NCI-H82 treated with DMSO at 0.1 percent for 48 hours (cell line): Measurements from ENCODE around the gene KIR3DL2.
"Not testable (repeated sequence)": the region's sequence is repeated elsewhere in the genome, so short reads cannot be mapped to it uniquely, and the experiment has no call there.

ENCODE experiments used
- DNase-seq: peaks from one replicate; lab custom pipeline; 2025; ENCODE audit not compliant: unreplicated experiment; lab: John Stamatoyannopoulos, UW

The KIR3DL2 gene

DNA sequence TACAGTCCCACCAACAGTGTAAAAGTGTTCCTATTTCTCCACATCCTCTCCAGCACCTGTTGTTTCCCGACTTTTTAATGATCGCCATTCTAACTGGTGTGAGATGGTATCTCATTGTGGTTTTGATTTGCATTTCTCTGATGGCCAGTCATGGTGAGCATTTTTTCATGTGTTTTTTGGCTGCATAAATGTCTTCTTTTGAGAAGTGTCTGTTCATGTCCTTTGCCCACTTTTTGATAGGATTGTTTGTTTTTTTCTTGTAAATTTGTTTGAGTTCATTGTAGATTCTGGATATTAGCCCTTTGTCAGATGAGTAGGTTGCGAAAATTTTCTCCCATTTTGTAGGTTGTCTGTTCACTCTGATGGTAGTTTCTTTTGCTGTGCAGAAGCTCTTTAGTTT lies 13.2 kb downstream of the KIR3DL2 start:
- DNase-seq: not testable (repeated sequence)

DNA sequence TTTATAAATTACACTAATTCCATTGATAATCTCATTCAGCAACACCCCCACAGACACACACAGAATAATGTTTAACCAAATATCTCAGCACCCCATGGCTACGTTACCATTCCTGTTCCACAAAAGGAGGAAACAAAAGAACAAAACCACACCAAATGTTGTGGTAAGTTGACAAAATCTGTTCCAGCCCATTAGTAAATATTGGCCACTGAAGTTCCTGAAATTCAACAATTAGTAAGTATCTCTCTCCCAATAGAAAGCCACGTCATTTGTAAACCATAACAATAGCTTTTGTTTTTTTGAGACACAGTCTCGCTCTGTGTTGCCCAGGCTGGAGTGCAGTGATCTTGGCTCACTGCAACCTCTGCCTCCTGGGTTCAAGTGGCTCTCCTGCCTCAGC lies 21.5 kb downstream of the KIR3DL2 start:
- no peak for DNase-seq

DNA sequence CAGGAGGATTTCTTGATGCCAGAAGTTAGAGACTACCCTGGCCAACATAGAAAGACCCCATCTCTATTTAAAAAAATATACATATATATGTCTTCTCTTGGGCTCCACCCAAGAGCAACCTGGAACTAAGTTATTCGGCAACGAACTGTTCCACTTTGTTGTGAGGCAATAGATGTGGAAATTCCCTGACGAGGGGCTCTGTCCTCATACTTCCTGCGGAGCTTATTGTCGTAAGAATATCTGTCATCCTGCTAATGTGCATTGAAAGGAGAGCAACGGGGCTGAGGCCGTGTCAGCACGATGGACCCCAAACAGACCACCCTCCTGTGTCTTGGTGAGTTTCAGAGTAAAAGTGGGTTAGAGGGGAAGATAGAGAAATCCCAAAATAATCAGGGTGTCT lies 23.7 kb downstream of the KIR3DL2 start, which contains the start of gene FCAR:
Gene FCAR (plus strand): TSS at position 246 of the 400 bp plus-strand sequence. CDS start 55 bp downstream, at position 301.
- no peak for DNase-seq

DNA sequence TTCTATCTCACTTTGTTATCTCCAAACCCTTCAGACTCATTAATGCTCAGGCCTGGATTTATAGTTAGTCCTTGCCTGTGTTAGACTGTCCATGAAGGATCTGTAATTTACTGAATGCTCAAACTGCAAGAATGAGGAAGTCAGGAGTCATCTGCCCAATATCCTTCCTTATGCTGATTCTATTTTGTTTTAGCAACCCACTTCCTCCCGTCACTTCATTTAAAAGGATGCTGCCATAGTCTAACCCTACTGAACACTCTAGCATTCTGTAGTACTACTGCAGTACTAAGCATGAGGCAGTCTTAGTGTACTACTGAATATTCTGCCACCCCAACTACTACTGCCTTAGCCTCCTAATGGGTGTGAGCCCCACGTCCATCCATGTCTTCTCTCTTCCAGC lies 25.3 kb downstream of the KIR3DL2 start:
- DNase-seq: no peak

DNA sequence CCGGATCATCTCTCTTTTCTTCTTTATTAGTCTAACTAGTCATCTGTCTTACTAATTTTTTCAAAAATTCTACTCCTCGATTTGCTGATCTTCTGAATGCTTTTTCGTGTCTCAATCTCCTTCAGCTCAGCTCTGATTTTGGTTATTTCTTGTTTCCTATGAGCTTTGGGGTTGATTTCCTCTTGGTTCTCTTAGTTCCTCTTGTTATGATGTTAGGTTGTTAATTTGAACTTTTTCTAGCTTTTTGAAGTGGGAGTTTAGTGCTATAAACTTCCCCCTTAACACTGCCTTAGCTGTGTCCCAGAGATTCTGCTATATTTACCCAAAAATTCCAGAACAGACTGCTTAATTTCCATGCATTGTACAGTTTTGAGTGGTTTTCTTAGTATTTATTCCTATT lies 27.2 kb downstream of the KIR3DL2 start:
- no peak for DNase-seq

DNA sequence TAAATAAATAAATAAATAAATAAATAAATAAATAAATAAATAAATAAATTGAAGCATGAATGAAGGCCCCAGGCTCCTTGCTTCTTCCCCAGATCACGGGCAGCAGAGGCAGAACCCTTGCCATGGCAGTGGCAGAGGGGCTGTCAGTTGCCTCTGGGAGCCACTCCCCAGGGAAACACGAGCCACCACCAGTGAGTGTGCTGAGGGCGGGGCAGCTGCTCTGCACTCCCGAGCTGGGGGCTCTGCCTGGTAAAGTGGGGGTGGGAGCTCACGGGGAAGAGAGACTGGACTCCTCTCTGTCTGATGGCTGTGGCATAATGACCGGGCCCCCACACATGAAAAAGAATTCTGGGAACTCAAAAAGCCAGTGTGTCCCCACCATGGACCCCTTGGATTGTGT lies 31.6 kb downstream of the KIR3DL2 start:
- DNase-seq: no peak

DNA sequence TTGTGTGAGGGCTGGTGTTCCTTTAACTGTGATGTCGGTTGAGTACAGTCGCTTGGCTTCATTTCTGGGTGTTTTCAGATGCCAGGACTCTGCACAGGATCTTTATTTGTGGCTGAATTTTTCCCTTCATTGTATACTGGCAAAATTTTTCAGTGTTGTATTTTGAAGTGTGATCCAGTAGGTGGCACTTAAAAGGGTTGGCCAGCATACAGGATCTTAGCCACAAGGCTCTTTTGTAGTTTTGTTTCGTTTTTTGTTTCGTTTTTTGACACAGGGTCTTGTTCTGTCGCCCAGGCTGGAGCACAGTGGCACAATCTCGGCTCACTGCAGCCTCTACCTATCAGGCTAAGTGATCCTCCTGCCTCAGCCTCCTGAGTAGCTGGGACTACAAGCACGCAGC lies 32.5 kb downstream of the KIR3DL2 start:
- no peak for DNase-seq

DNA sequence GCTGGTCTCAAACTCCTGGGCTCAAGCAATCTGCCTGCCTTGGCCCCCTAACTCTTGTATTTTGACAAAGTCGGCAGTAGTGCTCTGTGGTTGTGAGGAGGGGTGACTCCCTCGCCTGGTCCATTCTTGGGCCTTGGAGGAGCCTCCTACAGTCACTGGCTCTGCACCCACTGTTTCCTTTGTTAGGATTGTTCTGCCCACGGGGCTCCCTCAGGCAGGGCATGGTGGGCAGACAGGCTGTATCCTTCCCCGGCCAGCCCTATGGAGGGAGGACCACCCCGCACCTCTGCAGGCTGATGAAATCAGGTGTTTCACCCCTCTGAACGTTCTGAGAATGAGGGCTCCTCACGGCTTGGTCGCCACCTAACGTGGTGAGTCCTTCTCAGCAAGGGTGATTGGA lies 33.0 kb downstream of the KIR3DL2 start:
- DNase-seq: no peak

DNA sequence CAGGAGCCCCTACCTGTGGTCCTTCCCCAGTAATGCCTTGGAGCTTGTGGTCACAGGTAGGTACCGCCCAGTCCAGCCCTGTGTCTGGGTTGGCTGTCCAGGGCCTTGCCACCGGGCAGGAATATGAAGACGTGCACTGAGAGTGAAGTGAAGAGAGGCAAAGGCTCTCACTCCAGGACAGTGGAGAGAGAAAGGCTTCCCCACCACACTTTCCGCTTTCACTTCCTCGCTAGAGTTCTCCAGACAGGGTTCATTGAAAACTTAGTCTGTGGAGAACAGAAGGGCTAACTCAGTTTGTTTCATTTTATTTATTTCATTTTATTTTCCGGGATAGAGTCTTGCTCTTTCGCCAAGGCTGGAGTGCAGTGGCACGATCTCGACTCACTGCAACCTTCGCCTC lies 38.0 kb downstream of the KIR3DL2 start:
- DNase-seq: no peak

DNA sequence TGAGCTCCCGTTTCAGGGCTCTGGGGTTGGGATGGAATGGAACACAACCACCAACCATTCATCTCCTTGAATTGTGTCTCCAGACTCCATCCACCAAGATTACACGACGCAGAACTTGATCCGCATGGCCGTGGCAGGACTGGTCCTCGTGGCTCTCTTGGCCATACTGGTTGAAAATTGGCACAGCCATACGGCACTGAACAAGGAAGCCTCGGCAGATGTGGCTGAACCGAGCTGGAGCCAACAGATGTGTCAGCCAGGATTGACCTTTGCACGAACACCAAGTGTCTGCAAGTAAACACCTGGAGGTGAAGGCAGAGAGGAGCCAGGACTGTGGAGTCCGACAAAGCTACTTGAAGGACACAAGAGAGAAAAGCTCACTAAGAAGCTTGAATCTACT lies 39.3 kb downstream of the KIR3DL2 start:
- no peak for DNase-seq

DNA sequence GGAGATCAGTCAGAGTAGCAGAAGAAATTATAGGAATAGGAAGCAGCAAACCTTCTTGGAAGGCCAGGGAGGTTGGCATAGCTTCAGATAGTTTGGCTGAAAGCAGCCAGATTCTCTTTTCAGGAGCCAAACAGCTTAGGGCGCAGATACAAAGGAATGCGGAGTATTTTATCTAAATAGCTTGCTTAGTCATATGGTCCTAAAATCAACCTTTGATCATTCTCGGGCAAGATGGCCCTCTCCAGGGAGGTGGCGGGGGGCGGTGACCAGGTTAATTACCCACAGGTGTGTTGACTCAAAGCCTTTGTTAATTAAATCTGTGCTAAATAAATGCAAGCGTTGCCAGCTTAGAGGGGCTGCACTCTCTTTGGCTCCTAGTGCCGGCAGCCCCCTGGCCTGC lies 43.2 kb downstream of the KIR3DL2 start:
- DNase-seq: no peak

DNA sequence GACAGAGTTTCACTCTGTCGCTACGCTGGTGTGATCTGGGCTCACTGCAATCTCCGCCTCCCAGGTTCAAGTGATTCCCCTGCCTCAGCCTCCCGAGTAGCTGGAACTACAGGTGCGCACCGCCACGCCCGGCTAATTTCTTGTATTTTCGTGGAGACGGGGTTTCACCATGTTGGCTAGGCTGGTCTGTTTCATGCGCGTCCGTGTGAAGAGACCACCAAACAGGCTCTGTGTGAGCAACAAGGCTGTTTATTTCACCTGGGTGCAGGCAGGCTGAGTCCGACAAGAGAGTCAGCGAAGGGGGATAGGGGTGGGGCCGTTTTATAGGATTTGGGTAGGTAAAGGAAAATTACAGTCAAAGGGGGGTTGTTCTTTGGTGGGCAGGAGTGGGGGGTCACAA lies 43.9 kb downstream of the KIR3DL2 start:
- DNase-seq: not testable (repeated sequence)

DNA sequence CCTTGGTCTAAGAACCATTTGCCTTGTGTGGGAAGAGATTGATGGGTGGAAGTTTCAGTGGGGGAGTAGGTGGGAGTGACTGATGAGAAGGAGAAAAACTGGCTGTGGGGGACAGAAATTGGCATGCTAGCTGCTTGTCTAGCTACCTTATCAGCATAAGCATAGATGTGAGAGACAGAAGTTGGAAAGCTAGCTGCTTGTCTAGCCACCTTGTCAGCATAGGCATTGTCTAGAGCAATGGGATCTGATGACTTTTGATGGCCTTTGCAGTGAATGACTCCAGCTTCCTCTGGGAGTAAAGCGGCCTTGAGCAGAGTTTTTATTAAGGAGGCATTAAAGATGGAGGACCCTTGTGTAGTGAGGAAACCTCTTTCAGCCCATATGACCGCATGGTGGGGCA lies 45.8 kb downstream of the KIR3DL2 start:
- DNase-seq: no peak

DNA sequence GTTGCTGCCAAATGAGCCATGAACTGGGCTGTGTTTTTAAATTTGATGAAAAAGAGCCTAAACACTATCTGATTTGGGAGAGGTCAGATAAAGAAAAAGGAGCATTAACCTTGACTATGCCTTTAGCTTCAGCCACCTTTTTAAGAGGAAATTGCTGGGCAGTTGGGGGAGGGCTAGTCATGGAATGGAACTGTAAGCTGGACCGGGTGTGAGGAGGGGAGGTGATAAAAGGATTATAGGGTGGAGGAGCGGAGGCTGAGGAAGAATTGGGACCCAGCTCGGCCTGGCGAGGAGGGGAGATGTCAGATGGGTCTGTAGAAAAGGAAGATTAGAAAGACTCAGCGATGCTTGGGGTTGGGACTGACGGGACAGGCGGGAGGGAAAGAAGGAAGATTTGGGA lies 48.4 kb downstream of the KIR3DL2 start:
- not testable (repeated sequence) for DNase-seq

DNA sequence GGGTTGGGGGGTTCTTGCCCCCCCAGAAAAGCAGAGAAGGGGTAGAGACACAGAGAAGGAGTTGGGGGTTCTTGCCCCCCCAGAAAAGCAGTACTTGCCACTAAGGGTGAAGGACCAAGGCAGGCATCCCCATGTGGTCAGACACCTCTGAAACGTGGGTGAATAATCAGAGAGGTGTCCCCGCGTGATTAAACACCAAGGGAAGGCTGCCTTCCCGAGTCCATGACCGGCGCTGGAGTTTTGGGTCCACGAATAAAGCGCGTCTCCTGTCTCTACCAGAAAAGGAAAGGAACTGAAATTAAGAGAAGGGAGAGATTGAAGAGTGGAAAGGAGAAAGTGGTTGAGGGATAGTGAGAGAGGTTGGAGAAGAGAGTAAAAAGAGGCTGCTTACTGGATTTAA lies 49.4 kb downstream of the KIR3DL2 start:
- not testable (repeated sequence) for DNase-seq

DNA sequence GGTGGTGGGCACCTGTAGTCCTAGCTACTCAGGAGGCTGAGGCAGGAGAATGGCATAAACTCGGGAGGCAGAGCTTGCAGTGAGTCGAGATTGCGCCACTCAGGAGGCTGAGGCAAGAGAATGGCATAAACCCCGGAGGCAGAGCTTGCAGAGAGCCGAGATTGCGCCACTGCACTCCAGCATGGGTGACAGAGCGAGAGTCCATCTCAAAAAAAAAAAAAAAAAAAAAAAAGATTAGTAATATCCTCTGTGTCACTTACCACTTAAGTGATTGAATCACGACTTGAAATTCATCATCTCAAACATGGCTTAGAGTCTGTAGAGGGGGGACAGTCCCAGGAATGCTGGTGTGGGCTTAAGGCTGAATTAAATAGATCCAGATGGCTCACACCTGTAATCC lies 50.9 kb downstream of the KIR3DL2 start:
- not testable (repeated sequence) for DNase-seq

DNA sequence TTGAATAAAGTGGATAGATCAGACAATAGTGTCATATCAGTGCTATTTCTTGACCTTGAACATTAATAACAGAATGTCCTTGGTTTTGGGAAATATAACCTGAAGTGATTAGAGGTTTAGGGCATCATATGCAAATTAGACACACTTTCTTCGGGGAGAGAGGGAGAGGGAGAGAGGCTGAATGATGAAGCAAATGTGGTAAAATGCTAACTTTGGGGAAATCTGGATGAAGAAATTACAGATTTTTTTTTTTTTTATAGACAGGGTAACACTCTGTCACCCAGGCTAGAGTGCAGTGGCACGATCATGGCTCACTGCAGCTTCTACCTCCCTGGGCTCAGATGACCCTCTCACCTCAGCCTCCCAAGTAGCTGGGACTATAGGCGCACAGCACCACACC lies 51.8 kb downstream of the KIR3DL2 start:
- DNase-seq: no peak

DNA sequence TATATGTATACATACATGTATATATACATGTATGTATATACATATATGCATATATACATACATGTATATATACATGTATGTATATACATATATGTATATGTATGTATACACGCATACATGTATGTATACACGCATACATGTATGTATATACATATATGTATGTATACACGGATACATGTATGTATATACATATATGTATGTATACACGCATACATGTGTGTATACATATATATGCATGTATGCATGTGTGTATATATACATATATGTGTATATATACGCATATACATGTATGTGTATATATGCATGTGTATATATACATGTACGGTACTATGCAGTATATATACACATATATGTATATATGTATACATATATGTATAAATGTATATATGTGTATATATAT lies 53.1 kb downstream of the KIR3DL2 start:
- DNase-seq: no peak

DNA sequence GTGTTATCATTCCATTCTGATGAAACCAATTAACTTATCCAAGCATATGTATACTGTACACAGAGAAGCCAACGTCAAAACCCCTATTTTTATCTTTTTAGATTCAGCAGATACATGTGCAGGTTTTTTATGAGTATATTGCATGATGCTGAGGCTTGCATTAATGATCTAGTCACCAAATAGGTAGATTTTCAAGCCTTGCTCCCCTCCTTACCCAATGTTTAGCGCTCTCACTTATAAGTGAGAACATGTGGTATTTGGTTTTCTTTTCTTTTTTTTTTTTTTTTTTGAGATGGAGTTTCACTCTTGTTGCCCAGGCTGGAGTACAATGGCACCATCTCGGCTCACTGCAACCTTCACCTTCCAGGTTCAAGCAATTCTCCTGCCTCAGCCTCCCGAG lies 54.0 kb downstream of the KIR3DL2 start:
- not testable (repeated sequence) for DNase-seq

DNA sequence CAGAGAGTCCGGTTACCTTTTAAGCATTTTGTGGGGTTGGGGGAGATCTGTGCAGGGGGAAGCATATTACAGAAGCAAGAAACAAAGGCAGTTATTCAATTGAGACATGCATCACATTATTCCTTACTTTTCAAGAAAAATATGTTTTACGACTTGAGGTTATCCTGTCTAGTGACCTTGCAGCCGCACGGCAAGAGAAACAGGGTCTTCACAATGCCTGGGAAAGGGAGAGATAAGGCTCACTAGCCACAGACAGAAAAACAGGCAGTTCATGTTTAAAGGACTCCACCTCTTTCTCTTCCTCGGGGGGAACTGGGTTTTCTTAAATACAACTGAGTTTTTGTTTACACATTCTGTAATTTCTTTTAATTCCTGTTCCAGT lies 55.2 kb downstream of the KIR3DL2 start:
- no peak for DNase-seq

DNA sequence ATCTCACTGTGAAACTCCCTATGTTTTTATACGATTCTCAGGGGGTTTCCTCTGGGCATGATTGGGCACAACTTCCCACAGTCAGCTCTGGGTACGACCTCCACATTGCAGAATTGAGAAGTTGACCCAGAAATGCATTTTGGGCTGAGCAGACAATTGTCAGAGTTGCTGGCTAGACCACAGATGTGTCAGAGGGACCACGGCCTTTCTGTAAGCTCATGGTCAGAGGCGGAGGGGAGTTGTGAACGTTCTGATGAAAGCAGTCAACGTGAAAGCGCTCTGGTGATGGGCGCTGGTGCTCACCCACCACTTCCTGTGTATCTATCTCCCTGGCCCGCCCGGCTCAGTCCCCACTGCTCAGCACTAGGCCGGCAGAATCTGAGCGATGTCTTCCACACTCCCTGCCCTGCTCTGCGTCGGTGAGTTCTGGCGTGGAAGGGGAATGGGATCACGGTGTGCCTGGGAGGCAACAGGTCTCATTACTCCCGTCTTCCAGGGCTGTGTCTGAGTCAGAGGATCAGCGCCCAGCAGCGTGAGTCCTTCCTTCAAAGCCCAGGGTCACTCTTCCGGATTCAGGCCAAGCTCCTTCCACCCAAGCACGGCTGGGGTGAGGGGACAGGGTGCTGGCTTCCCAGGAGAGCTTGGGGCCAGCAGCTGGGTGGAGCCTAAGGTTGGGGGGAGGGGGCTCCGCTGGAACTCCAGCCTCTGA lies 55.7 kb downstream of the KIR3DL2 start, which contains the start of gene NCR1:
Gene NCR1 (plus strand): TSS at position 346 of the 709 bp plus-strand sequence. CDS start 40 bp downstream, at position 386.
- no peak for DNase-seq

DNA sequence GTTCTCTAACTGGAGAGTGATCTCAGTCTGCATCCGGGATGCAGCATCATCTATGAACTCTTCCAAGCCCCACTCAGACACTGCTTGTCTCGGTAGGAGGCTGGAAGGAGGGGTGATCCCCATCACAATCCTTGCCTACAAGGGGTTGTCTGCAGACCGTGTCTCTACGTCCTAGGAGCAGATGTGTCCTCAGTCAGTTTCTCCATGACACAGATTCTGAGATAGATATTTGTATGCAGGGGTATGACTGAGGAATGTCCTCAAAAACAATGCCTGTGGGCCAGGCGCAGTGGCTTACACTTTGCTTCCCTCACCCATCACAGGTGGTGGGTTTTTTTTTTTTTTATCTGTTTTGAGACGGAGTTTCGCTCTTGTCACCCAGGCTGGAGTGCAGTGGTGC lies 56.6 kb downstream of the KIR3DL2 start:
- no peak for DNase-seq

DNA sequence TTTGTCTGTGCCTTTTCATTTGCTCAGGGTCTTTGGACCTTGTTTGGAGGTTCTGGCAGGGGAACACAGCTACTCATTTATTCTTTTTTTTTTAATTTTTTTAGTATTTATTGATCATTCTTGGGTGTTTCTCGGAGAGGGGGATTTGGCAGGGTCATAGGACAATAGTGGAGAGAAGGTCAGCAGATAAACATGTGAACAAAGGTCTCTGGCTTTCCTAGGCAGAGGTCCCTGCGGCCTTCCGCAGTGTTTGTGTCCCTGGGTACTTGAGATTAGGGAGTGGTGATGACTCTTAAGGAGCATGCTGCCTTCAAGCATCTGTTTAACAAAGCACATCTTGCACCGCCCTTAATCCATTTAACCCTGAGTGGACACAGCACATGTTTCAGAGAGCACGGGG lies 57.7 kb downstream of the KIR3DL2 start:
- not testable (repeated sequence) for DNase-seq
